HT-29 (cell line): ENCODE results near the gene GSS. TPM values are rescaled to one million over a fixed set of nuclear protein-coding genes. Genes with fewer than 3 reads are reported as not detected.

Source experiments
- DNase-seq: peaks from one replicate; pipeline ENCODE4 v3.0.0-alpha.2; 2015; ENCODE audit warnings: low spot score
- total RNA-seq: library from RNA; depleted of rRNA; stranded (reverse); fragments of >200 nt; shearing (Covaris generic); gene quantifications from 2 replicates; pipeline ENCODE4 v1.2.3, GENCODE V29; 2014

The GSS gene
- total RNA-seq, 1 experiment from 2014 or later = 80.8 TPM

GRCh38 chr20:34978092-34978744 lies 22.6 kb upstream of the GSS start:
- DNase-seq = no peak

GRCh38 chr20:34977365-34978091 lies 21.9 kb upstream of the GSS start:
- no peak for DNase-seq

- DNase-seq = no peak
Observed at GRCh38 chr20:34976286-34976685, 20.7 kb upstream of the GSS start.

- no peak for DNase-seq
Observed at GRCh38 chr20:34974246-34974645, 18.6 kb upstream of the GSS start.

GRCh38 chr20:34971561-34972235 lies 16.1 kb upstream of the GSS start:
- DNase-seq = no peak

- no peak for DNase-seq
Observed at GRCh38 chr20:34970846-34971560, 15.4 kb upstream of the GSS start.

- DNase-seq = no peak
Observed at GRCh38 chr20:34970193-34970840, 14.7 kb upstream of the GSS start.

- no peak for DNase-seq
Observed at GRCh38 chr20:34968042-34968775, 12.6 kb upstream of the GSS start.

- DNase-seq = no peak
Observed at GRCh38 chr20:34967421-34967820, 11.8 kb upstream of the GSS start.

GRCh38 chr20:34965051-34965450 lies 9.4 kb upstream of the GSS start:
- no peak for DNase-seq

GRCh38 chr20:34964486-34964885 lies 8.9 kb upstream of the GSS start:
- DNase-seq = no peak

GRCh38 chr20:34956751-34957472 lies 1.3 kb upstream of the GSS start:
- no peak for DNase-seq

GRCh38 chr20:34956041-34956458 lies 444 bp upstream of the GSS start:
- no peak for DNase-seq

- DNase-seq = no peak
Observed at GRCh38 chr20:34954904-34955230, 739 bp downstream of the GSS start.

- no peak for DNase-seq
Observed at GRCh38 chr20:34953960-34954359, 1.6 kb downstream of the GSS start.

- no peak for DNase-seq
Observed at GRCh38 chr20:34952671-34953070, 2.9 kb downstream of the GSS start.

GRCh38 chr20:34951652-34952051 lies 4.0 kb downstream of the GSS start:
- no peak for DNase-seq

- no peak for DNase-seq
Observed at GRCh38 chr20:34951252-34951651, 4.4 kb downstream of the GSS start.

- DNase-seq = no peak
Observed at GRCh38 chr20:34949120-34949519, 6.5 kb downstream of the GSS start.

- DNase-seq = no peak
Observed at GRCh38 chr20:34948030-34948429, 7.6 kb downstream of the GSS start.
